Measurements from ENCODE around the gene PCNT.

The PCNT gene

GRCh38 chr21:46482846-46483231, 158.9 kb downstream of the PCNT start:
- no peak for DNase-seq (ENCODE audit: low read depth in 2 of 2)

GRCh38 chr21:46483300-46484295, 159.6 kb downstream of the PCNT start:
- DNase-seq (ENCODE audit: low read depth in 2 of 2): no peak

DNA sequence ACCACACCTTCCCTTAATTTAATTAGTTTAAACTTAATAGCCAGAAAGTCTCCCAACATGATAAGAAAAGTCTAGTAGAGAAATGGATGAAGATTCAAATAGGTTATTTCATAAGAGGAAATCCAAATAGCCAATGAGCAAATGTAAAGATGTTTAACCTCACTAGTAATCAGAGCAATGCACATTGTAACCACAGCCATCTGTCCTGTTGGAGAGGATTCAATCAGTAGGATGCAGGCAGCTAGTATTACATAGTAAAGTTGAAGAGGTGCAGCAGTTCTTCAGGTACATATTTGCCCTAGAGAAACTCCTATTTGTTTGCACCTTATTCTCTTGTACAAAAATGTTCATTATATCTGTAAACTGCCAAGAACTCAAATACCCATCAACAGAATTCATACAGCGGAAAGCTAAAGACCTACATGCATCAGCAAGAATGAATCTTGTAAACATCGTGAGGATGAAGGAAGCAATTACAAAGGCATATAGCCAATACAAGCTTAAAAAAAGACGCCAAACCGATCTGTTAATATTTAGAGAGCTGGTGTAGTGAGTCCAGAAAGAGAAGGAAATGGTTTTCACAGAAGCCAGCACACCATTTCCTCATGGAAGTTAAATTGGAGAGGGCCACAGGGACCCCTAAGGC, 162.6 kb downstream of the PCNT start:
- DNase-seq (ENCODE audit: low read depth in 2 of 2): no peak

GRCh38 chr21:46489162-46489663, 165.3 kb downstream of the PCNT start:
- DNase-seq (ENCODE audit: low read depth in 2 of 2): no peak

- no peak for DNase-seq (ENCODE audit: low read depth in 2 of 2)
Measured at GRCh38 chr21:46489800-46490199, 165.8 kb downstream of the PCNT start.

- no peak for DNase-seq (ENCODE audit: low read depth in 2 of 2)
Measured at GRCh38 chr21:46491553-46491952, 167.6 kb downstream of the PCNT start.

- no peak for DNase-seq (ENCODE audit: low read depth in 2 of 2)
Measured at GRCh38 chr21:46492851-46493250, 168.9 kb downstream of the PCNT start.

- DNase-seq (ENCODE audit: low read depth in 2 of 2): no peak
Measured at GRCh38 chr21:46493828-46494227, 169.9 kb downstream of the PCNT start.

Data from fibroblast of skin of left biceps (primary cell).